GM23338 (cell line): ENCODE data around the gene RAD51B. TPM values are rescaled to one million over a fixed set of nuclear protein-coding genes. Genes with fewer than 3 reads are reported as not detected.

ENCODE experiments used
- ATAC-seq: fragments of 200-7000 bp; cut with Tn5 transposase; 3 replicates; pipeline ENCODE4 v1.9.1; 2020
- DNase-seq: peaks from one replicate; pipeline ENCODE4 v3.0.0-alpha.2; 2015; ENCODE audit warnings: low spot score
- H2AFZ ChIP-seq: fragments of 200-600 bp; sonication (generic); 2 replicates; pipeline ENCODE4 v1.8.0; 2016; ENCODE audit warnings: antibody characterized with exemption, mild to moderate bottlenecking, moderate library complexity
- H3F3A ChIP-seq: fragments of 200-600 bp; sonication (generic); replicated peaks from 2 replicates; pipeline ENCODE4 v1.8.0; 2017; ENCODE audit warnings: antibody characterized with exemption, mixed run types, low read depth
- H3K27ac ChIP-seq: fragments of 200-600 bp; sonication (generic); 2 replicates; pipeline ENCODE4 v1.6.1; 2016; ENCODE audit warnings: low read depth
- H3K27me3 ChIP-seq: fragments of 200-600 bp; sonication (generic); 2 replicates; pipeline ENCODE4 v1.8.0; 2016; ENCODE audit warnings: mild to moderate bottlenecking, mixed run types, moderate library complexity; ENCODE audit not compliant: insufficient read depth
- H3K36me3 ChIP-seq: fragments of 200-600 bp; sonication (generic); 2 replicates; pipeline ENCODE4 v1.8.0; 2016; ENCODE audit warnings: mild to moderate bottlenecking; ENCODE audit not compliant: insufficient read depth
- H3K4me1 ChIP-seq: fragments of 200-600 bp; sonication (generic); 2 replicates; pipeline ENCODE4 v1.8.0; 2016; ENCODE audit warnings: mild to moderate bottlenecking, moderate library complexity; ENCODE audit not compliant: insufficient read depth
- H3K4me2 ChIP-seq: fragments of 200-600 bp; sonication (generic); 2 replicates; pipeline ENCODE4 v1.7.1; 2017; ENCODE audit warnings: mixed run types
- H3K4me3 ChIP-seq: fragments of 200-600 bp; sonication (generic); 2 replicates; pipeline ENCODE4 v1.6.1; 2016; ENCODE audit warnings: mixed run types
- H3K79me2 ChIP-seq: fragments of 200-600 bp; sonication (generic); replicated peaks from 2 replicates; pipeline ENCODE4 v1.8.0; 2017; ENCODE audit warnings: mild to moderate bottlenecking; ENCODE audit not compliant: insufficient read depth
- H3K9me2 ChIP-seq: fragments of 200-600 bp; sonication (generic); 2 replicates; pipeline ENCODE4 v1.8.0; 2017; ENCODE audit not compliant: insufficient read depth
- H4K20me1 ChIP-seq: fragments of 200-600 bp; sonication (generic); replicated peaks from 2 replicates; pipeline ENCODE4 v1.8.0; 2017; ENCODE audit warnings: mild to moderate bottlenecking; ENCODE audit not compliant: insufficient read depth
- H3K27ac Mint-ChIP-seq: 2 replicates; pipeline ENCODE4 v1.8.0; 2020; ENCODE audit warnings: inconsistent platforms, mild to moderate bottlenecking, moderate library complexity, mixed read lengths
- H3K27me3 Mint-ChIP-seq: 3 replicates; pipeline ENCODE4 v1.8.0; 2022; ENCODE audit warnings: low read depth, mild to moderate bottlenecking, moderate library complexity, mixed read lengths, inconsistent platforms; ENCODE audit not compliant: insufficient read depth, poor library complexity
- H3K36me3 Mint-ChIP-seq: 3 replicates; pipeline ENCODE4 v1.8.0; 2021; ENCODE audit warnings: low read depth, mild to moderate bottlenecking, inconsistent platforms, moderate library complexity, mixed read lengths
- H3K4me1 Mint-ChIP-seq: 3 replicates; pipeline ENCODE4 v1.8.0; 2020; ENCODE audit warnings: mild to moderate bottlenecking, inconsistent platforms, mixed read lengths
- H3K4me3 Mint-ChIP-seq: 3 replicates; pipeline ENCODE4 v1.8.0; 2021; ENCODE audit warnings: moderate library complexity, mild to moderate bottlenecking, inconsistent platforms, mixed read lengths
- H3K9me3 Mint-ChIP-seq: 3 replicates; pipeline ENCODE4 v1.8.0; 2020; ENCODE audit warnings: moderate library complexity, mild to moderate bottlenecking, inconsistent platforms, mixed read lengths
- CREB1 ChIP-seq: fragments of 250-450 bp; sonication (Bioruptor Pico); IDR thresholded peaks from 2 replicates; pipeline ENCODE4 v1.5.0; 2020; ENCODE audit warnings: low read depth, mild to moderate bottlenecking, moderate library complexity
- EZH2 ChIP-seq: fragments of 200-600 bp; sonication (generic); IDR thresholded peaks from one replicate; pipeline ENCODE4 v1.8.0; 2017; ENCODE audit warnings: antibody characterized with exemption, mild to moderate bottlenecking, low read depth; ENCODE audit not compliant: unreplicated experiment
- EZH2phosphoT487 ChIP-seq: fragments of 200-600 bp; sonication (generic); IDR thresholded peaks from one replicate; pipeline ENCODE4 v1.8.1; 2018; ENCODE audit warnings: antibody characterized with exemption; ENCODE audit not compliant: unreplicated experiment
- JUNB ChIP-seq: IDR thresholded peaks from one replicate; pipeline ENCODE4 v1.6.1; 2016; ENCODE audit warnings: antibody characterized with exemption; ENCODE audit not compliant: unreplicated experiment
- NANOG ChIP-seq: IDR thresholded peaks from 2 replicates; pipeline ENCODE4 v1.6.1; 2016; ENCODE audit warnings: antibody characterized with exemption, borderline replicate concordance
- POLR2AphosphoS5 ChIP-seq: IDR thresholded peaks from 2 replicates; pipeline ENCODE4 v1.6.1; 2016; ENCODE audit warnings: antibody characterized with exemption, low read depth
- STAT1 ChIP-seq: IDR thresholded peaks from one replicate; pipeline ENCODE4 v1.6.1; 2016; ENCODE audit warnings: antibody characterized with exemption; ENCODE audit not compliant: unreplicated experiment
- ZNF114 ChIP-seq: fragments of 250-450 bp; sonication (Bioruptor Pico); IDR thresholded peaks from 2 replicates; pipeline ENCODE4 v1.5.0; 2020; ENCODE audit warnings: mild to moderate bottlenecking, moderate library complexity
- ZNF331 ChIP-seq: fragments of 250-450 bp; sonication (Bioruptor Pico); IDR thresholded peaks from 2 replicates; pipeline ENCODE4 v1.5.0; 2020; ENCODE audit warnings: low read depth, mild to moderate bottlenecking, moderate library complexity
- polyA plus RNA-seq: library from polyadenylated mRNA; unstranded; fragments of >200 nt; fragmentation: Nextera tagmentation; extraction: Ambion mirVana; gene quantifications from 2 replicates; pipeline ENCODE4 v1.2.1, GENCODE V29; 2016
- total RNA-seq: library from RNA; depleted of rRNA; stranded (reverse); fragments of >200 nt; shearing (Covaris generic); gene quantifications from 2 replicates; pipeline ENCODE4 v1.2.3, GENCODE V29; 2014
- TF ChIP-seq, protein P1 (sequence below), 2 experiments: fragments of 200-600 bp in 1 of 2; sonication (generic) in 1 of 2; conservative IDR thresholded peaks; 2 replicates each; pipeline versions ENCODE4 v1.5.1 to v1.6.1; 2016 to 2017; ENCODE audit warnings: antibody characterized with exemption in 2 of 2, low read depth in 2 of 2, mild to moderate bottlenecking in 2 of 2, moderate library complexity in 1 of 2
- TF ChIP-seq, protein P2 (sequence below): IDR thresholded peaks from 2 replicates; pipeline ENCODE4 v1.6.1; 2016; ENCODE audit warnings: antibody characterized with exemption
- TF ChIP-seq, protein P3 (sequence below): fragments of 250-450 bp; sonication (Bioruptor Pico); IDR thresholded peaks from 2 replicates; pipeline ENCODE4 v1.5.0; 2020; ENCODE audit warnings: mild to moderate bottlenecking, moderate library complexity
- TF ChIP-seq, protein P4 (sequence below): IDR thresholded peaks from one replicate; pipeline ENCODE4 v1.6.1; 2018; ENCODE audit warnings: antibody characterized with exemption; ENCODE audit not compliant: unreplicated experiment

The RAD51B gene
- total and polyA plus RNA-seq, 2 experiments from 2014 or later: 15.7 to 29.1 TPM

DNA sequence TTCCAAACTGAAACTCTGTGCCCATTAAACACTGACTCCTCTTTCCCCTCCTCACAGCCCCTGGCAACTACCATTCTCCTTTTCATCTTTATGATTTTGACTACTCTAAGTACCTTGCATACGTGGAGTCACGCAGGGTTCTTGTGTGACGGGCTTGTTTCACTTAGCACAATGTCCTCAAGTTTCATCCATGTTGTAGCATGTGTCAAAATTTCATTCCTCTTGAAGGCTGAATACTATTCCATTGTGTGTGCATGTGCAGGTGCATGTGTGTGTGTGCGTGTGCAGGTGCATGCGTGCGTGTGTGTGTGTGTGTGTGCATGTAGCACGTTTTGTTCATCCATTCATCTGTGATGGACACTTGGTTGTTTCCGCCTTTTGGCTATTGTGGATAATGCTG is 867.1 kb downstream of the RAD51B start:
- no peaks in the 10 kb centered on the region for H4K20me1 ChIP-seq
- H3K27ac ChIP-seq: no peak overlapping the region
- no peak for DNase-seq
- TF ChIP-seq, protein P1, sequence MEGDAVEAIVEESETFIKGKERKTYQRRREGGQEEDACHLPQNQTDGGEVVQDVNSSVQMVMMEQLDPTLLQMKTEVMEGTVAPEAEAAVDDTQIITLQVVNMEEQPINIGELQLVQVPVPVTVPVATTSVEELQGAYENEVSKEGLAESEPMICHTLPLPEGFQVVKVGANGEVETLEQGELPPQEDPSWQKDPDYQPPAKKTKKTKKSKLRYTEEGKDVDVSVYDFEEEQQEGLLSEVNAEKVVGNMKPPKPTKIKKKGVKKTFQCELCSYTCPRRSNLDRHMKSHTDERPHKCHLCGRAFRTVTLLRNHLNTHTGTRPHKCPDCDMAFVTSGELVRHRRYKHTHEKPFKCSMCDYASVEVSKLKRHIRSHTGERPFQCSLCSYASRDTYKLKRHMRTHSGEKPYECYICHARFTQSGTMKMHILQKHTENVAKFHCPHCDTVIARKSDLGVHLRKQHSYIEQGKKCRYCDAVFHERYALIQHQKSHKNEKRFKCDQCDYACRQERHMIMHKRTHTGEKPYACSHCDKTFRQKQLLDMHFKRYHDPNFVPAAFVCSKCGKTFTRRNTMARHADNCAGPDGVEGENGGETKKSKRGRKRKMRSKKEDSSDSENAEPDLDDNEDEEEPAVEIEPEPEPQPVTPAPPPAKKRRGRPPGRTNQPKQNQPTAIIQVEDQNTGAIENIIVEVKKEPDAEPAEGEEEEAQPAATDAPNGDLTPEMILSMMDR (conservative IDR thresholded peaks at IDR 0.05; ENCODE audit: low read depth in 2 of 2): no peak
- no peak for TF ChIP-seq EZH2phosphoT487
- TF ChIP-seq JUNB: no peak
- TF ChIP-seq EZH2: no peak
- TF ChIP-seq STAT1: no peak
- TF ChIP-seq, protein P2, sequence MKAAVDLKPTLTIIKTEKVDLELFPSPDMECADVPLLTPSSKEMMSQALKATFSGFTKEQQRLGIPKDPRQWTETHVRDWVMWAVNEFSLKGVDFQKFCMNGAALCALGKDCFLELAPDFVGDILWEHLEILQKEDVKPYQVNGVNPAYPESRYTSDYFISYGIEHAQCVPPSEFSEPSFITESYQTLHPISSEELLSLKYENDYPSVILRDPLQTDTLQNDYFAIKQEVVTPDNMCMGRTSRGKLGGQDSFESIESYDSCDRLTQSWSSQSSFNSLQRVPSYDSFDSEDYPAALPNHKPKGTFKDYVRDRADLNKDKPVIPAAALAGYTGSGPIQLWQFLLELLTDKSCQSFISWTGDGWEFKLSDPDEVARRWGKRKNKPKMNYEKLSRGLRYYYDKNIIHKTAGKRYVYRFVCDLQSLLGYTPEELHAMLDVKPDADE: no peak
- TF ChIP-seq, protein P3, sequence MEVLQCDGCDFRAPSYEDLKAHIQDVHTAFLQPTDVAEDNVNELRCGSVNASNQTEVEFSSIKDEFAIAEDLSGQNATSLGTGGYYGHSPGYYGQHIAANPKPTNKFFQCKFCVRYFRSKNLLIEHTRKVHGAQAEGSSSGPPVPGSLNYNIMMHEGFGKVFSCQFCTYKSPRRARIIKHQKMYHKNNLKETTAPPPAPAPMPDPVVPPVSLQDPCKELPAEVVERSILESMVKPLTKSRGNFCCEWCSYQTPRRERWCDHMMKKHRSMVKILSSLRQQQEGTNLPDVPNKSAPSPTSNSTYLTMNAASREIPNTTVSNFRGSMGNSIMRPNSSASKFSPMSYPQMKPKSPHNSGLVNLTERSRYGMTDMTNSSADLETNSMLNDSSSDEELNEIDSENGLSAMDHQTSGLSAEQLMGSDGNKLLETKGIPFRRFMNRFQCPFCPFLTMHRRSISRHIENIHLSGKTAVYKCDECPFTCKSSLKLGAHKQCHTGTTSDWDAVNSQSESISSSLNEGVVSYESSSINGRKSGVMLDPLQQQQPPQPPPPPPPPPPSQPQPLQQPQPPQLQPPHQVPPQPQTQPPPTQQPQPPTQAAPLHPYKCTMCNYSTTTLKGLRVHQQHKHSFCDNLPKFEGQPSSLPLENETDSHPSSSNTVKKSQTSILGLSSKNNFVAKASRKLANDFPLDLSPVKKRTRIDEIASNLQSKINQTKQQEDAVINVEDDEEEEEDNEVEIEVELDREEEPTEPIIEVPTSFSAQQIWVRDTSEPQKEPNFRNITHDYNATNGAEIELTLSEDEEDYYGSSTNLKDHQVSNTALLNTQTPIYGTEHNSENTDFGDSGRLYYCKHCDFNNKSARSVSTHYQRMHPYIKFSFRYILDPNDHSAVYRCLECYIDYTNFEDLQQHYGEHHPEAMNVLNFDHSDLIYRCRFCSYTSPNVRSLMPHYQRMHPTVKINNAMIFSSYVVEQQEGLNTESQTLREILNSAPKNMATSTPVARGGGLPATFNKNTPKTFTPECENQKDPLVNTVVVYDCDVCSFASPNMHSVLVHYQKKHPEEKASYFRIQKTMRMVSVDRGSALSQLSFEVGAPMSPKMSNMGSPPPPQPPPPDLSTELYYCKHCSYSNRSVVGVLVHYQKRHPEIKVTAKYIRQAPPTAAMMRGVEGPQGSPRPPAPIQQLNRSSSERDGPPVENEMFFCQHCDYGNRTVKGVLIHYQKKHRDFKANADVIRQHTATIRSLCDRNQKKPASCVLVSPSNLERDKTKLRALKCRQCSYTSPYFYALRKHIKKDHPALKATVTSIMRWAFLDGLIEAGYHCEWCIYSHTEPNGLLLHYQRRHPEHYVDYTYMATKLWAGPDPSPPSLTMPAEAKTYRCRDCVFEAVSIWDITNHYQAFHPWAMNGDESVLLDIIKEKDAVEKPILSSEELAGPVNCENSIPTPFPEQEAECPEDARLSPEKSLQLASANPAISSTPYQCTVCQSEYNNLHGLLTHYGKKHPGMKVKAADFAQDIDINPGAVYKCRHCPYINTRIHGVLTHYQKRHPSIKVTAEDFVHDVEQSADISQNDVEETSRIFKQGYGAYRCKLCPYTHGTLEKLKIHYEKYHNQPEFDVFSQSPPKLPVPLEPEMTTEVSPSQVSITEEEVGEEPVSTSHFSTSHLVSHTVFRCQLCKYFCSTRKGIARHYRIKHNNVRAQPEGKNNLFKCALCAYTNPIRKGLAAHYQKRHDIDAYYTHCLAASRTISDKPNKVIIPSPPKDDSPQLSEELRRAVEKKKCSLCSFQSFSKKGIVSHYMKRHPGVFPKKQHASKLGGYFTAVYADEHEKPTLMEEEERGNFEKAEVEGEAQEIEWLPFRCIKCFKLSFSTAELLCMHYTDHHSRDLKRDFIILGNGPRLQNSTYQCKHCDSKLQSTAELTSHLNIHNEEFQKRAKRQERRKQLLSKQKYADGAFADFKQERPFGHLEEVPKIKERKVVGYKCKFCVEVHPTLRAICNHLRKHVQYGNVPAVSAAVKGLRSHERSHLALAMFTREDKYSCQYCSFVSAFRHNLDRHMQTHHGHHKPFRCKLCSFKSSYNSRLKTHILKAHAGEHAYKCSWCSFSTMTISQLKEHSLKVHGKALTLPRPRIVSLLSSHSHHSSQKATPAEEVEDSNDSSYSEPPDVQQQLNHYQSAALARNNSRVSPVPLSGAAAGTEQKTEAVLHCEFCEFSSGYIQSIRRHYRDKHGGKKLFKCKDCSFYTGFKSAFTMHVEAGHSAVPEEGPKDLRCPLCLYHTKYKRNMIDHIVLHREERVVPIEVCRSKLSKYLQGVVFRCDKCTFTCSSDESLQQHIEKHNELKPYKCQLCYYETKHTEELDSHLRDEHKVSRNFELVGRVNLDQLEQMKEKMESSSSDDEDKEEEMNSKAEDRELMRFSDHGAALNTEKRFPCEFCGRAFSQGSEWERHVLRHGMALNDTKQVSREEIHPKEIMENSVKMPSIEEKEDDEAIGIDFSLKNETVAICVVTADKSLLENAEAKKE (CRISPR knock-in tag): no peak
- no peak for TF ChIP-seq ZNF331 (CRISPR knock-in tag)
- TF ChIP-seq NANOG: no peak
- TF ChIP-seq POLR2AphosphoS5: no peak
- TF ChIP-seq, protein P4, sequence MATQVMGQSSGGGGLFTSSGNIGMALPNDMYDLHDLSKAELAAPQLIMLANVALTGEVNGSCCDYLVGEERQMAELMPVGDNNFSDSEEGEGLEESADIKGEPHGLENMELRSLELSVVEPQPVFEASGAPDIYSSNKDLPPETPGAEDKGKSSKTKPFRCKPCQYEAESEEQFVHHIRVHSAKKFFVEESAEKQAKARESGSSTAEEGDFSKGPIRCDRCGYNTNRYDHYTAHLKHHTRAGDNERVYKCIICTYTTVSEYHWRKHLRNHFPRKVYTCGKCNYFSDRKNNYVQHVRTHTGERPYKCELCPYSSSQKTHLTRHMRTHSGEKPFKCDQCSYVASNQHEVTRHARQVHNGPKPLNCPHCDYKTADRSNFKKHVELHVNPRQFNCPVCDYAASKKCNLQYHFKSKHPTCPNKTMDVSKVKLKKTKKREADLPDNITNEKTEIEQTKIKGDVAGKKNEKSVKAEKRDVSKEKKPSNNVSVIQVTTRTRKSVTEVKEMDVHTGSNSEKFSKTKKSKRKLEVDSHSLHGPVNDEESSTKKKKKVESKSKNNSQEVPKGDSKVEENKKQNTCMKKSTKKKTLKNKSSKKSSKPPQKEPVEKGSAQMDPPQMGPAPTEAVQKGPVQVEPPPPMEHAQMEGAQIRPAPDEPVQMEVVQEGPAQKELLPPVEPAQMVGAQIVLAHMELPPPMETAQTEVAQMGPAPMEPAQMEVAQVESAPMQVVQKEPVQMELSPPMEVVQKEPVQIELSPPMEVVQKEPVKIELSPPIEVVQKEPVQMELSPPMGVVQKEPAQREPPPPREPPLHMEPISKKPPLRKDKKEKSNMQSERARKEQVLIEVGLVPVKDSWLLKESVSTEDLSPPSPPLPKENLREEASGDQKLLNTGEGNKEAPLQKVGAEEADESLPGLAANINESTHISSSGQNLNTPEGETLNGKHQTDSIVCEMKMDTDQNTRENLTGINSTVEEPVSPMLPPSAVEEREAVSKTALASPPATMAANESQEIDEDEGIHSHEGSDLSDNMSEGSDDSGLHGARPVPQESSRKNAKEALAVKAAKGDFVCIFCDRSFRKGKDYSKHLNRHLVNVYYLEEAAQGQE: no peak
- no peak for TF ChIP-seq CREB1
- TF ChIP-seq ZNF114 (CRISPR knock-in tag): no peak
- peaks cover 26% of the 10 kb centered on the region for H3K27me3 Mint-ChIP-seq
- no peaks in the 10 kb centered on the region for H3K79me2 ChIP-seq
- no peak overlapping the region for H3K27ac Mint-ChIP-seq
- no peak overlapping the region for H3K4me3 ChIP-seq
- H3F3A ChIP-seq: no peaks in the 10 kb centered on the region
- H3K9me3 Mint-ChIP-seq: peaks cover 5% of the 10 kb centered on the region; the same call in 2 of the 3 replicates
- peaks cover 30% of the 10 kb centered on the region for H3K4me1 ChIP-seq
- no peak for ATAC-seq
- no peak overlapping the region for H3K4me3 Mint-ChIP-seq
- H3K36me3 ChIP-seq: no peaks in the 10 kb centered on the region
- no peaks in the 10 kb centered on the region for H3K9me2 ChIP-seq
- H3K4me1 Mint-ChIP-seq: peaks cover 51% of the 10 kb centered on the region
- no peaks in the 10 kb centered on the region for H3K27me3 ChIP-seq
- no peak overlapping the region for H2AFZ ChIP-seq
- peaks cover 6% of the 10 kb centered on the region; the same call in 2 of the 3 replicates for H3K36me3 Mint-ChIP-seq
- H3K4me2 ChIP-seq: no peak overlapping the region
